CD14-positive monocyte (primary cell): ENCODE measurements around the gene SLC38A10. TPM values are rescaled to one million over a fixed set of nuclear protein-coding genes. Genes with fewer than 3 reads are reported as not detected.

Source experiments
- DNase-seq, 3 donors: peaks; one replicate each; pipeline ENCODE4 v3.0.0-alpha.2; 2011 to 2022
- H2AFZ ChIP-seq: 2 replicates; pipeline ENCODE4 v1.6.0; 2012; ENCODE audit warnings: mild to moderate bottlenecking, low read depth, low read length, inconsistent platforms; ENCODE audit not compliant: insufficient read depth, poor library complexity, severe bottlenecking
- H3K27ac ChIP-seq, 2 donors: 1 replicate in 1 of 2; 2 replicates in 1 of 2; pipeline ENCODE4 v1.5.1; 2012 to 2013; ENCODE audit warnings: low read length in 2 of 2, control low read depth in 1 of 2, inconsistent platforms in 1 of 2, low read depth in 1 of 2, mild to moderate bottlenecking in 1 of 2
- H3K27me3 ChIP-seq, 2 donors: one replicate each; pipeline versions ENCODE4 v1.6.0 to v1.6.1; 2011 to 2013; ENCODE audit warnings: low read length in 2 of 2; ENCODE audit not compliant: control insufficient read depth in 2 of 2, insufficient read depth in 2 of 2
- H3K36me3 ChIP-seq, 2 donors: replicated peaks in 1 of 2; 1 replicate in 1 of 2; 2 replicates in 1 of 2; pipeline versions ENCODE4 v1.5.1 to v1.6.1; 2012 to 2013; ENCODE audit warnings: low read length in 2 of 2, control low read depth in 1 of 2, inconsistent platforms in 1 of 2, mild to moderate bottlenecking in 1 of 2; ENCODE audit not compliant: insufficient read depth in 2 of 2, control insufficient read depth in 1 of 2
- H3K4me1 ChIP-seq, 2 donors: 1 replicate in 1 of 2; 2 replicates in 1 of 2; pipeline versions ENCODE4 v1.5.1 to v1.6.1; 2012 to 2013; ENCODE audit warnings: low read length in 2 of 2, control low read depth in 1 of 2, inconsistent platforms in 1 of 2, mild to moderate bottlenecking in 1 of 2, moderate library complexity in 1 of 2; ENCODE audit not compliant: insufficient read depth in 2 of 2, control insufficient read depth in 1 of 2
- H3K4me2 ChIP-seq: replicated peaks from 2 replicates; pipeline ENCODE3; 2012; ENCODE audit warnings: low read length, moderate library complexity, mild to moderate bottlenecking; ENCODE audit not compliant: poor library complexity, severe bottlenecking; ENCODE audit errors: extremely low read depth
- H3K4me3 ChIP-seq, 3 experiments: fragments of 200-600 bp in 1 of 3; sonication (generic) in 1 of 3; replicated peaks in 1 of 3; 1 replicate in 2 of 3; 2 replicates in 1 of 3; pipeline ENCODE4 v1.5.1; 2011 to 2013; ENCODE audit warnings: low read length in 3 of 3, mild to moderate bottlenecking in 3 of 3, control low read depth in 2 of 3, low read depth in 2 of 3, inconsistent platforms in 1 of 3, moderate library complexity in 1 of 3
- H3K79me2 ChIP-seq: 2 replicates; pipeline ENCODE4 v1.6.0; 2012; ENCODE audit warnings: mild to moderate bottlenecking, control low read depth, inconsistent platforms, low read length, moderate library complexity; ENCODE audit not compliant: insufficient read depth
- H3K9ac ChIP-seq: 2 replicates; pipeline ENCODE4 v1.6.0; 2017; ENCODE audit warnings: low read length, mild to moderate bottlenecking; ENCODE audit not compliant: insufficient read depth, poor library complexity, severe bottlenecking
- H3K9me3 ChIP-seq, 2 donors: replicated peaks in 1 of 2; 1 replicate in 1 of 2; 2 replicates in 1 of 2; pipeline versions ENCODE4 v1.5.1 to v1.6.1; 2012 to 2013; ENCODE audit warnings: low read length in 2 of 2, control low read depth in 1 of 2; ENCODE audit not compliant: control insufficient read depth in 1 of 2, insufficient read depth in 1 of 2
- H4K20me1 ChIP-seq: 2 replicates; pipeline ENCODE4 v1.6.0; 2012; ENCODE audit warnings: mild to moderate bottlenecking, low read length, control low read depth, moderate library complexity; ENCODE audit not compliant: insufficient read depth
- H3K27ac Mint-ChIP-seq, 7 donors: one replicate each; pipeline ENCODE4 v1.8.0; 2020; ENCODE audit warnings: mild to moderate bottlenecking in 7 of 7, mixed read lengths in 7 of 7, moderate library complexity in 6 of 7, inconsistent platforms in 2 of 7
- H3K27me3 Mint-ChIP-seq, 3 donors: one replicate each; pipeline ENCODE4 v1.8.0; 2021 to 2022; ENCODE audit warnings: low read depth in 3 of 3, mild to moderate bottlenecking in 3 of 3, mixed read lengths in 3 of 3, moderate library complexity in 3 of 3, inconsistent platforms in 1 of 3
- H3K36me3 Mint-ChIP-seq, 2 donors: one replicate each; pipeline ENCODE4 v1.8.0; 2020; ENCODE audit warnings: mixed read lengths in 2 of 2, inconsistent platforms in 1 of 2, mild to moderate bottlenecking in 1 of 2
- H3K4me1 Mint-ChIP-seq: one replicate; pipeline ENCODE4 v1.8.0; 2020; ENCODE audit warnings: mild to moderate bottlenecking, mixed read lengths
- H3K4me3 Mint-ChIP-seq, 2 donors: one replicate each; pipeline ENCODE4 v1.8.0; 2020; ENCODE audit warnings: mild to moderate bottlenecking in 2 of 2, mixed read lengths in 2 of 2, moderate library complexity in 1 of 2
- H3K9me3 Mint-ChIP-seq, 7 donors: one replicate each; pipeline ENCODE4 v1.8.0; 2020 to 2022; ENCODE audit warnings: mixed read lengths in 7 of 7, mild to moderate bottlenecking in 6 of 7, moderate library complexity in 6 of 7, inconsistent platforms in 2 of 7
- CTCF ChIP-seq: fragments of 200-600 bp; IDR thresholded peaks from one replicate; pipeline ENCODE4 v1.8.0; 2022; ENCODE audit warnings: antibody characterized with exemption, mild to moderate bottlenecking
- WGBS: methylation state at CpG from one replicate; pipeline ENCODE4 v1.1.5; 2013; ENCODE audit warnings: missing lambda C conversion rate; ENCODE audit not compliant: insufficient coverage; 5-methylcytosine and 5-hydroxymethylcytosine counted together
- intact Hi-C, 2 donors: fragments of 100-400 bp; cut with micrococcal nuclease; formaldehyde crosslinking; loops; one replicate each; pipeline versions ENCODE4 v1.15.0 to v1.15.1; 2023
- polyA plus RNA-seq, 3 donors: library from polyadenylated mRNA; depleted of rRNA in 1 of 3; unstranded in 2 of 3; stranded (reverse) in 1 of 3; fragments of 300-500 nt in 2 of 3; fragments of >200 nt in 1 of 3; fragmentation: Illumina TruSeq in 2 of 3; gene quantifications; 1 replicate in 2 of 3; 2 replicates in 1 of 3; pipeline ENCODE4 v1.2.3, GENCODE V29; 2012 to 2021

SLC38A10 gene
- polyA plus RNA-seq, 3 donors = 50.8 to 76.1 (median 68.4) TPM

DNA sequence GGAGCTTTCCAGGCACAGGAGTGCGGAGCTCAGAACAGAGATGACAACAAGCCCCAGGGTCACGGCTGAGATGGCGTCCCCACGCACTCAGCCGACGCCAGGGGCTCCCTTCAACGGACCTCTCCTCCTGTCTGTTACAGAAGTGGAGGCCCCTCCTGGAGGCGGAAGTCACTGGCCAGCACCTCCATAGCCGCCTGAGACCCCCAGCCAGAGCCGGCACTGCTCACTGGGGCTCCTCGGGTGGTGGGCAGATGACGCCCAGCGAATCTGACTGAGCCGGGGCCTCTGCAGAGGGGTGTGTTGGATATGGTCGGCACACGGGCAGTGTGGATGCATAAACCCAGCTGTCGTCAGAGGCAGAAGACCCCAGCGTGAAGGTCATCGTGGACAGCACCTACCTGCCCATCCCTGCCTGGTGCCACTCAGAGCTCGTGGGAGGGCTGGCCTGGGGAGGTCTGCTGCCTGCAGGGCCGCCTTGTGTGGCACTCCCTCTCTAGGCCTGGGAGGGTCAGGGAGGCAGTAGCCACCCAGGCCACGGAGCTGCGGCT is 36.0 kb downstream of the SLC38A10 start:
- Mint-ChIP-seq H3K4me1 (peaks cover 21% of the 10 kb centered on the region), H3K36me3 (peaks cover 58 to 77% of the 10 kb centered on the region in 2 donors), H3K4me3 (no peak overlapping the region), H3K9me3 (peaks cover 0 to 2% (median 0%) of the 10 kb centered on the region in 7 donors), H3K27ac (peak overlapping the region in 1 of 7 donors; percentile 35), H3K27me3 (peaks cover 0 to 2% (median 0%) of the 10 kb centered on the region in 3 donors)
- WGBS = 96% methylated on average over 21 of the region's 23 CpGs
- no peak overlapping the region for H3K4me2 ChIP-seq
- no peak overlapping the region for H3K4me3 ChIP-seq
- peaks cover 87% of the 10 kb centered on the region for H4K20me1 ChIP-seq
- intact Hi-C loops = loop anchor here in 1 of 2 donors (5.0 kb wide), 1 partner anchor 278 kb away; no protein-coding TSS in a partner anchor
- peaks cover 18 to 22% of the 10 kb centered on the region in 2 donors for H3K4me1 ChIP-seq
- H3K27ac ChIP-seq = no peak overlapping the region
- no peaks in the 10 kb centered on the region for H3K27me3 ChIP-seq
- no peak overlapping the region for H3K9ac ChIP-seq
- peaks cover 26% of the 10 kb centered on the region for H3K79me2 ChIP-seq
- DNase-seq = no peak
- no peak overlapping the region for H2AFZ ChIP-seq
- H3K36me3 ChIP-seq = peaks cover 70 to 81% of the 10 kb centered on the region in 2 donors
- no peaks in the 10 kb centered on the region for H3K9me3 ChIP-seq
- TF ChIP-seq CTCF = no peak

DNA sequence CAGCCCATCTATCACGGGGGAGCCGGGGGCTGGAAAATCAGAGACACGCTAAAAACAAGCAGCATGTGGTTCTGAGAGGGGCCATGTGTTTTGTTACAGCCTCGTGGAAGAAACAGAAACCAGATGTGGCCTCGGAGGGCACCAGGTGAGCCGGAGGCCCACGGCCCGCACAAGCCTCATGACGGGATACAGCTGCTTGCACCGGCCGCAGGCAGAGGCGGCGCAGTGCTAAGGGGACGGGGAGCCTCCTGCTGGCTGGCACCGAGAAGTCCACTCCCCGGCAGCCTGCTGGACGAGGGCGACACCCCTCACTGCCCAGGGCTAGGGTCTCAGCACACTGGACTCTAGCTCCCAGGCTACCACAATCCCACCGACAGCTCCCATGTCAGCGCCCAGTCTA is 36.8 kb downstream of the SLC38A10 start:
- WGBS = 96% methylated on average over 19 of the region's 20 CpGs
- H3K4me3 Mint-ChIP-seq = no peak overlapping the region
- H3K4me1 ChIP-seq = peaks cover 18 to 22% of the 10 kb centered on the region in 2 donors
- peaks cover 27% of the 10 kb centered on the region for H3K4me1 Mint-ChIP-seq
- H3K4me3 ChIP-seq = no peak overlapping the region
- intact Hi-C loops = loop anchor here in 1 of 2 donors (5.0 kb wide), 1 partner anchor 279 kb away; no protein-coding TSS in a partner anchor
- no peak overlapping the region for H2AFZ ChIP-seq
- peak overlapping the region in 2 of 7 donors; percentile 10 to 20 for H3K27ac Mint-ChIP-seq
- H3K79me2 ChIP-seq = peaks cover 32% of the 10 kb centered on the region
- H3K27ac ChIP-seq = no peak overlapping the region
- peaks cover 58 to 76% of the 10 kb centered on the region in 2 donors for H3K36me3 Mint-ChIP-seq
- H3K36me3 ChIP-seq = peaks cover 62 to 72% of the 10 kb centered on the region in 2 donors
- peaks cover 91% of the 10 kb centered on the region for H4K20me1 ChIP-seq
- H3K9me3 Mint-ChIP-seq = peaks cover 0 to 2% (median 0%) of the 10 kb centered on the region in 7 donors
- no peaks in the 10 kb centered on the region for H3K9me3 ChIP-seq
- no peak overlapping the region for H3K9ac ChIP-seq
- no peak for TF ChIP-seq CTCF
- H3K4me2 ChIP-seq = no peak overlapping the region
- no peak for DNase-seq
- peaks cover 0 to 2% (median 0%) of the 10 kb centered on the region in 3 donors for H3K27me3 Mint-ChIP-seq
- H3K27me3 ChIP-seq = no peaks in the 10 kb centered on the region
